Esophagus muscularis mucosa (tissue), 4 donors: Measurements from ENCODE around the gene ZBTB7C. TPM values are rescaled to one million over a fixed set of nuclear protein-coding genes. Genes with fewer than 3 reads are reported as not detected.

ENCODE experiments used
- DNase-seq: peaks from one replicate; pipeline ENCODE4 v3.0.0-alpha.2; 2017; ENCODE audit errors: extremely low spot score
- H3K27ac ChIP-seq, 4 donors: fragments of 200-600 bp; sonication (generic); replicated peaks in 1 of 4; 1 replicate in 3 of 4; 2 replicates in 1 of 4; pipeline ENCODE4 v1.5.1; 2016 to 2019; ENCODE audit warnings: mild to moderate bottlenecking in 1 of 4
- H3K27me3 ChIP-seq, 4 donors: fragments of 200-600 bp; sonication (generic); one replicate each; pipeline versions ENCODE4 v1.5.1 to v1.6.0; 2016 to 2019
- H3K36me3 ChIP-seq, 4 donors: fragments of 200-600 bp; sonication (generic); one replicate each; pipeline ENCODE4 v1.5.1; 2016 to 2019
- H3K4me1 ChIP-seq, 4 donors: fragments of 200-600 bp; sonication (generic); one replicate each; pipeline ENCODE4 v1.5.1; 2016 to 2019
- H3K4me3 ChIP-seq, 4 donors: fragments of 200-600 bp; sonication (generic); 1 replicate in 2 of 4; 2 replicates in 2 of 4; pipeline ENCODE4 v1.5.1; 2016 to 2019; ENCODE audit warnings: mild to moderate bottlenecking in 4 of 4, moderate library complexity in 1 of 4
- H3K9me3 ChIP-seq, 4 donors: fragments of 200-600 bp; sonication (generic); 1 replicate in 3 of 4; 2 replicates in 1 of 4; pipeline ENCODE4 v1.5.1; 2016 to 2019
- EP300 ChIP-seq: sonication (generic); formaldehyde crosslinking; IDR thresholded peaks from one replicate; pipeline ENCODE4 v1.6.1; 2017; ENCODE audit warnings: antibody characterized with exemption
- POLR2A ChIP-seq: fragments of 450-650 bp; IDR thresholded peaks from one replicate; pipeline ENCODE4 v1.6.1; 2017; ENCODE audit warnings: antibody characterized with exemption, moderate library complexity, mild to moderate bottlenecking, low read depth
- POLR2AphosphoS5 ChIP-seq, 2 donors: sonication (generic); formaldehyde crosslinking; IDR thresholded peaks; one replicate each; pipeline ENCODE4 v1.6.1; 2017; ENCODE audit warnings: antibody characterized with exemption in 2 of 2
- WGBS: methylation state at CpG from one replicate; pipeline ENCODE4 v1.1.5; 2018; 5-methylcytosine and 5-hydroxymethylcytosine counted together
- intact Hi-C: fragments of 100-400 bp; cut with DNase I; formaldehyde crosslinking; loops from one replicate; pipeline ENCODE4 v1.15.1; 2023
- total RNA-seq, 4 donors: library from RNA; depleted of rRNA; stranded (reverse); fragments of >200 nt; gene quantifications; one replicate each; pipeline versions ENCODE4 v1.1.0 to v1.2.1, GENCODE V29; 2016
- TF ChIP-seq, protein P1 (sequence below), 3 experiments: fragments of 200-600 bp in 2 of 3; fragments of 450-650 bp in 1 of 3; sonication (generic) in 2 of 3; IDR thresholded peaks; one replicate each; pipeline ENCODE4 v1.5.1; 2017 to 2019; ENCODE audit warnings: antibody characterized with exemption in 3 of 3, mild to moderate bottlenecking in 2 of 3, moderate library complexity in 1 of 3

Gene ZBTB7C
- total RNA-seq, 4 donors from 2014 or later = 6.3 to 13.2 (median 9.1) TPM

DNA sequence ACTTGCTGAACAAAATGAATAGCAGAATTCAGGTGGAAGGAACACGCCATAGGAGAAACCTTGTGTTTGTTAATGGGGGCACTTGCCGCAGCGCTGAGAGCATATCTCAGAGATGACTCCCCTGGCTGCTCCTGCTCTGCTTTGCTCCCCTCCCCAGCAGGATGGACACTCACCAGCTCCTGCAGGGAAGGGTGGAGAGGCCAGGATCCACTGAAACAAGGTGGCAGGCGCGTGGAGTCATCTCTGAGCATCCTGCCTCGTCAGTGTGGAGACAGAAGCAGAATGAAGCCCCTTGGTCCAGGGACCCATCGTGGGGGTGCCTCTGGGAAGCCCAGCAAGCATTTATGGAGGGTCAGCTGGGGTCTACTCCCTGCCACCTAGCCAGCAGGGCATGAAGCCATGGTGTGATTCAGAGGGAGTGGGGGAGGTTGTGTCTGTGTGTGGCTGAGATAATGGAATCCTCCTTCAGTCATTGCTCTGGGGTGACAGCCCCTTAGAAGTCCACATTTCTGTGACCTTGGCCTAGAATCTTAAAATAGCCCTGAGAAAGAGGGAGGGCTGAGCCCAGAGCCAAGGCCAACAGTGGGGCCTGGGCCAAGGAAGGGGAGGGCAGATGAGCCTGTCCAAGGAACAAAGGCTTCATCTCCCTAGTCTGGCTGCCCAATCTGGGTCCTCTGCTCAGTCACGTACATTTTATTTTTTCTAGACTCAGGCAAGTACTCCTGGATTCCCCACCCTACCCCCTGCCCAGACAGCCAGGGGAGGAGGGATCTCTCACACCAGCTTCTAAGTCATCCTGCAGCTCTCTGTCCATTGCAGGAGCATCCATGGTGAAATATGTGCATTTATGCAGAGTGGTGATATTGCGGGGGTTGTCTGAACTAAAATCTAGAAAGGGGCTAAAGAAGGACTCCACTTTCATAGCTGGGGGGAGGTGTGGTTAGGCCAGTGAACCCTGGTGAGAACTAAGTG is 215.4 kb downstream of the ZBTB7C start:
- no peak overlapping the region for H3K4me3 ChIP-seq
- intact Hi-C loops = no loop called here
- no peaks in the 10 kb centered on the region for H3K27me3 ChIP-seq
- no peaks in the 10 kb centered on the region for H3K9me3 ChIP-seq
- 76% methylated on average over 6 of the region's 9 CpGs for WGBS
- peak overlapping the region; percentile 3 to 65 (median 34) for H3K27ac ChIP-seq
- peaks cover 12 to 31% (median 28%) of the 10 kb centered on the region in 4 donors for H3K4me1 ChIP-seq
- H3K36me3 ChIP-seq = no peaks in the 10 kb centered on the region
- DNase-seq = no peak
- TF ChIP-seq EP300 (no peak), POLR2AphosphoS5 (IDR thresholded peaks at IDR 0.05) (no peak), POLR2A (no peak)
- TF ChIP-seq, protein P1, sequence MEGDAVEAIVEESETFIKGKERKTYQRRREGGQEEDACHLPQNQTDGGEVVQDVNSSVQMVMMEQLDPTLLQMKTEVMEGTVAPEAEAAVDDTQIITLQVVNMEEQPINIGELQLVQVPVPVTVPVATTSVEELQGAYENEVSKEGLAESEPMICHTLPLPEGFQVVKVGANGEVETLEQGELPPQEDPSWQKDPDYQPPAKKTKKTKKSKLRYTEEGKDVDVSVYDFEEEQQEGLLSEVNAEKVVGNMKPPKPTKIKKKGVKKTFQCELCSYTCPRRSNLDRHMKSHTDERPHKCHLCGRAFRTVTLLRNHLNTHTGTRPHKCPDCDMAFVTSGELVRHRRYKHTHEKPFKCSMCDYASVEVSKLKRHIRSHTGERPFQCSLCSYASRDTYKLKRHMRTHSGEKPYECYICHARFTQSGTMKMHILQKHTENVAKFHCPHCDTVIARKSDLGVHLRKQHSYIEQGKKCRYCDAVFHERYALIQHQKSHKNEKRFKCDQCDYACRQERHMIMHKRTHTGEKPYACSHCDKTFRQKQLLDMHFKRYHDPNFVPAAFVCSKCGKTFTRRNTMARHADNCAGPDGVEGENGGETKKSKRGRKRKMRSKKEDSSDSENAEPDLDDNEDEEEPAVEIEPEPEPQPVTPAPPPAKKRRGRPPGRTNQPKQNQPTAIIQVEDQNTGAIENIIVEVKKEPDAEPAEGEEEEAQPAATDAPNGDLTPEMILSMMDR (IDR thresholded peaks at IDR 0.05) = no peak

DNA sequence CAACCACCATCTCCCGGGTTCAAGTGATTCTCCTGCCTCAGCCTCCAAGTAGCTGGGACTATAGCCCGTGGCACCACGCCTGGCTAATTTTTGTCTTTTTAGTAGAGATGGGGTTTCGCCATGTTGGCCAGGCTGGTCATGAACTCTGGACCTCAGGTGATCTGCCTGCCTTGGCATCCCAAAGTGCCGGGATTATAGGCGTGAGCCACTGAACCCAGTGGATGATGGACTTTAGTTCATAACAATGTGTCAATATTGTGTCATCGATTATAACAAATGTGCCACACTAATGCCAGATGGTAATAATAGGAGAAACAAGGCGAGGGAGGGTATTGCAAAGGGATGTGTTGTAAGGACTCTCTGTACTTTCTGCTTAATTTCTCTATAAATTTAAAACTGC is 216.6 kb downstream of the ZBTB7C start:
- Histone ChIP-seq H3K4me1 (peaks cover 12 to 31% (median 28%) of the 10 kb centered on the region in 4 donors), H3K9me3 (no peaks in the 10 kb centered on the region), H3K36me3 (no peaks in the 10 kb centered on the region), H3K4me3 (no peak overlapping the region), H3K27ac (no peak overlapping the region), H3K27me3 (no peaks in the 10 kb centered on the region)
- no peak for TF ChIP-seq POLR2AphosphoS5 (IDR thresholded peaks at IDR 0.05)
- TF ChIP-seq POLR2A = no peak
- TF ChIP-seq, protein P1 (IDR thresholded peaks at IDR 0.05) = no peak
- TF ChIP-seq EP300 = no peak
- 96% methylated on average over 8 of the region's 8 CpGs for WGBS
- intact Hi-C loops = no loop called here
- no peak for DNase-seq

DNA sequence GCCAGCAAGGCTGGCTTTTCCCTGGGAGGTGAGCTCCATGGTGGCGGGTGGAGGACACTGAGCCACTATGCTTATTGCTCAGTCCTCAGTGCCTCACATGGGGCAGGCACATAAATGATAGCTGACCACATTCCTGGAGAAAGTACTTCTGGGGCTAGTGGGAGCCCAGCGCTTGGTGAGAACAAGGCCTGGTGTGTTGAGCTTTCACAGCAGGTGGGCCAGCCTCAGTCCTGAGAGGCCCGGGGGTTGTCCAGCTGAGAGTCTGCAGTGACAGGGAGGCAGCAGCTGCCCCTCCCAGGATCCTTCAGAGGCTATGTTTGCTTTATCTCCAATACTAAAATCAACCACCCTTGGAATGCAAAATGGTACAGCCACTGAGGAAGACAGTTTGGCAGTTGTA is 217.7 kb downstream of the ZBTB7C start:
- WGBS = 72% methylated on average over 3 of the region's 3 CpGs
- no peak overlapping the region for H3K27ac ChIP-seq
- no peaks in the 10 kb centered on the region for H3K27me3 ChIP-seq
- TF ChIP-seq POLR2A (no peak), POLR2AphosphoS5 (IDR thresholded peaks at IDR 0.05) (no peak), EP300 (no peak)
- TF ChIP-seq, protein P1 (IDR thresholded peaks at IDR 0.05) = no peak
- H3K36me3 ChIP-seq = no peaks in the 10 kb centered on the region
- peaks cover 12 to 40% (median 35%) of the 10 kb centered on the region in 4 donors for H3K4me1 ChIP-seq
- no peaks in the 10 kb centered on the region for H3K9me3 ChIP-seq
- DNase-seq = no peak
- H3K4me3 ChIP-seq = no peak overlapping the region
- intact Hi-C loops = no loop called here

DNA sequence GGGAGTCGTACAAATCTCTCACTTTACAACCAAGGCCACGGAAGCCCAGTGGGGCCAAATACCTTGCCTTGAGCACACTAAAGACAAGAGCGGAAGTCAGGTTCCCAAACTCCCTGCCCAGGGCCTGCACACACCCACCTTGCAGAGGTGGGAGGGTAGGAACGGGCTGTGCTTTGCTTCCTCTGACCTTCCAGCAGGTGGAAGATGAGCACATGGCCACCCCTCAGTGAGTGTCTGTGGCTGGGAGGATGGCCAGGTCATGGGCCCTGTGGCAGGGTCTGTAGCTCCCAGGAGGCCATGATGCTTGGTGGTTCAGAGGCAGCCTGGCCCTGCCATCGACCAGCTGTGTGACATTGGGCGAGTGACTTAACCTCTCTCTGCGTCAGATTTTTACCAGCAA is 218.2 kb downstream of the ZBTB7C start:
- no peaks in the 10 kb centered on the region for H3K36me3 ChIP-seq
- H3K27ac ChIP-seq = no peak overlapping the region
- WGBS = 95% methylated on average over 6 of the region's 7 CpGs
- no peaks in the 10 kb centered on the region for H3K9me3 ChIP-seq
- no peak overlapping the region for H3K4me3 ChIP-seq
- no peak for TF ChIP-seq POLR2A
- TF ChIP-seq, protein P1 (IDR thresholded peaks at IDR 0.05) = no peak
- TF ChIP-seq POLR2AphosphoS5 (IDR thresholded peaks at IDR 0.05) = no peak
- TF ChIP-seq EP300 = no peak
- intact Hi-C loops = no loop called here
- H3K4me1 ChIP-seq = peaks cover 17 to 40% (median 36%) of the 10 kb centered on the region in 4 donors
- no peaks in the 10 kb centered on the region for H3K27me3 ChIP-seq
- DNase-seq = no peak
